Upper lobe of right lung (tissue), 1 donor: ENCODE measurements around the gene ZP4. TPM values are rescaled to one million over a fixed set of nuclear protein-coding genes. Genes with fewer than 3 reads are reported as not detected.

Experiments
- ATAC-seq: fragments of 200-7000 bp; cut with Tn5 transposase; one replicate; pipeline ENCODE4 v1.9.1; 2020; ENCODE audit warnings: mild to moderate bottlenecking, moderate library complexity
- DNase-seq: peaks from one replicate; pipeline ENCODE4 v3.0.0-alpha.2; 2020
- H3K27ac ChIP-seq: fragments of 200-600 bp; one replicate; pipeline ENCODE4 v1.8.0; 2022
- H3K27me3 ChIP-seq: fragments of 200-600 bp; one replicate; pipeline ENCODE4 v1.8.0; 2022; ENCODE audit warnings: mild to moderate bottlenecking
- H3K36me3 ChIP-seq: fragments of 200-600 bp; one replicate; pipeline ENCODE4 v1.8.0; 2022
- H3K4me1 ChIP-seq: fragments of 200-600 bp; one replicate; pipeline ENCODE4 v1.8.0; 2022
- H3K4me3 ChIP-seq: fragments of 200-600 bp; one replicate; pipeline ENCODE4 v1.8.0; 2022; ENCODE audit warnings: mild to moderate bottlenecking
- H3K9me3 ChIP-seq: fragments of 200-600 bp; one replicate; pipeline ENCODE4 v1.8.0; 2022
- intact Hi-C: fragments of 100-400 bp; cut with DNase I; formaldehyde crosslinking; loops from one replicate; pipeline ENCODE4 v1.11.0; 2022
- total RNA-seq: library from RNA; stranded (reverse); fragmentation: NEBNext Ultra II Directional; extraction: Animal tissue kit (Norgen Biotek cat#: 25700); gene quantifications from one replicate; pipeline ENCODE4 v1.2.1, GENCODE V29; 2021
- TF ChIP-seq, protein P1 (sequence below): fragments of 200-600 bp; IDR thresholded peaks from one replicate; pipeline ENCODE4 v1.8.0; 2022; ENCODE audit warnings: antibody characterized with exemption
- donor health status: DM: no; HTN: yes; CAD: no; lungs with severe emphysema.

Gene ZP4
- total RNA-seq, 1 donor from 2014 or later, result not detected

- Histone ChIP-seq H3K4me1 (no peaks in the 10 kb centered on the region), H3K4me3 (no peak overlapping the region), H3K27ac (no peak overlapping the region), H3K27me3 (no peaks in the 10 kb centered on the region), H3K9me3 (no peaks in the 10 kb centered on the region), H3K36me3 (no peaks in the 10 kb centered on the region)
- intact Hi-C loops, result no loop called here
- no peak for DNase-seq
- TF ChIP-seq, protein P1, sequence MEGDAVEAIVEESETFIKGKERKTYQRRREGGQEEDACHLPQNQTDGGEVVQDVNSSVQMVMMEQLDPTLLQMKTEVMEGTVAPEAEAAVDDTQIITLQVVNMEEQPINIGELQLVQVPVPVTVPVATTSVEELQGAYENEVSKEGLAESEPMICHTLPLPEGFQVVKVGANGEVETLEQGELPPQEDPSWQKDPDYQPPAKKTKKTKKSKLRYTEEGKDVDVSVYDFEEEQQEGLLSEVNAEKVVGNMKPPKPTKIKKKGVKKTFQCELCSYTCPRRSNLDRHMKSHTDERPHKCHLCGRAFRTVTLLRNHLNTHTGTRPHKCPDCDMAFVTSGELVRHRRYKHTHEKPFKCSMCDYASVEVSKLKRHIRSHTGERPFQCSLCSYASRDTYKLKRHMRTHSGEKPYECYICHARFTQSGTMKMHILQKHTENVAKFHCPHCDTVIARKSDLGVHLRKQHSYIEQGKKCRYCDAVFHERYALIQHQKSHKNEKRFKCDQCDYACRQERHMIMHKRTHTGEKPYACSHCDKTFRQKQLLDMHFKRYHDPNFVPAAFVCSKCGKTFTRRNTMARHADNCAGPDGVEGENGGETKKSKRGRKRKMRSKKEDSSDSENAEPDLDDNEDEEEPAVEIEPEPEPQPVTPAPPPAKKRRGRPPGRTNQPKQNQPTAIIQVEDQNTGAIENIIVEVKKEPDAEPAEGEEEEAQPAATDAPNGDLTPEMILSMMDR, result no peak
- no peak for ATAC-seq
Observed at GRCh38 chr1:237867380-237867888, 23.3 kb downstream of the ZP4 start.

DNA sequence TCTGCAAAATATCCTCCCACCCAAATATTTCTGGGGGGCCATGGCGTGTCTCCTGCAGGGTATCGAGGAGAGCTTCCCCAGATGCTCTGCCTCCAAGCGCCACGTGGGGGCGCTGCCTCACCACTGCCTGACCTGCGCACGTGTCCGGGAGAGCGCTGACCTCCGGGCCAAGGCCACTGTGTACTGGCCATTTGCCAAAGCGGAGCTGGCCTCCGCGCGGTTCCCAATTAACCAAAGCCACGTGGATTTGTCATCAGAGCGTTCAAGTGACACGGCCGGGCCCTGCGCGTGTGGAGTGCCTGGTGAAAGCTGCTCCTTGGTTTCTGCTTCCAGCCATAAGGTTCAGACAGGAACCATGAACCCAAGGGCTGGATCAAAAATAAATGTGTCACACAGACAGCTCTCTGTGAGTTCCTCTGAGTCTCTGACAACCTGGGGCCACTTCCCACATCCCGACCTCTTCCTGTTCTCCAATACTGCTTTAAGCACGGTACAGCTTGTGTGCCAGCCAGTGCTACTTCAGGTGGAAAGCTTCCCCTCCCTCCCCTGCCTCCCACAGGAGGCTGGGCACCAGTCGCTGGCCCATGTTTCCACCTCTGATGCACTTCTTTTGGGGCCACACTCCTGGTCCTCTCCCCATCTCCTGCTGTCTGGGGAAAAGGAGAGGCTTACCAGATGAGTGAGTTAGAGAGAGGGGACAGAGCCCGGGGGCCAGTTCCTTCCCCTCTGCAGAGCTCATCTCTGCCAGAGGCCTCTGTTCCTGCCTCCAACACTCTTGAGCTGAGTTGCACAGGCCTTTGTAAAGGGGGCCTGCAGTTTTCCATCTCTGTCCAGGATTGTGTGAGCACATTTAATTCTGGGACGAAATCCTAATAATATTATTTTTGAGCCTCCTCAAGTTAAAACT, 26.1 kb downstream of the ZP4 start:
- Histone ChIP-seq H3K4me1 (no peaks in the 10 kb centered on the region), H3K9me3 (no peaks in the 10 kb centered on the region), H3K27ac (no peak overlapping the region), H3K27me3 (no peaks in the 10 kb centered on the region), H3K36me3 (no peaks in the 10 kb centered on the region), H3K4me3 (no peak overlapping the region)
- intact Hi-C loops, result no loop called here
- ATAC-seq, result peak; percentile 95
- DNase-seq, result peak; percentile 85
- TF ChIP-seq, protein P1, result peak; percentile 73

- DNase-seq (no peak), ATAC-seq (no peak)
- no peaks in the 10 kb centered on the region for H3K36me3 ChIP-seq
- H3K4me1 ChIP-seq, result no peaks in the 10 kb centered on the region
- no peaks in the 10 kb centered on the region for H3K27me3 ChIP-seq
- intact Hi-C loops, result no loop called here
- H3K4me3 ChIP-seq, result no peak overlapping the region
- H3K9me3 ChIP-seq, result no peaks in the 10 kb centered on the region
- TF ChIP-seq, protein P1, result no peak
- no peak overlapping the region for H3K27ac ChIP-seq
Observed at GRCh38 chr1:237863234-237863633, 27.5 kb downstream of the ZP4 start.

- Histone ChIP-seq H3K4me3 (no peak overlapping the region), H3K4me1 (no peaks in the 10 kb centered on the region), H3K27ac (no peak overlapping the region), H3K27me3 (no peaks in the 10 kb centered on the region), H3K9me3 (no peaks in the 10 kb centered on the region), H3K36me3 (no peaks in the 10 kb centered on the region)
- ATAC-seq, result peak; percentile 15
- TF ChIP-seq, protein P1, result no peak
- intact Hi-C loops, result no loop called here
- DNase-seq, result no peak
Observed at GRCh38 chr1:237861944-237862343, 28.8 kb downstream of the ZP4 start.

- Histone ChIP-seq H3K27ac (no peak overlapping the region), H3K4me3 (no peak overlapping the region), H3K9me3 (no peaks in the 10 kb centered on the region), H3K4me1 (no peaks in the 10 kb centered on the region), H3K36me3 (no peaks in the 10 kb centered on the region), H3K27me3 (no peaks in the 10 kb centered on the region)
- DNase-seq (no peak), ATAC-seq (no peak)
- intact Hi-C loops, result no loop called here
- TF ChIP-seq, protein P1, result no peak
Observed at GRCh38 chr1:237858992-237859391, 31.7 kb downstream of the ZP4 start.
